HL-60 (cell line): ENCODE data around the gene TMC6.

Source experiments
- POLR2AphosphoS5 ChIP-seq: IDR thresholded peaks from 2 replicates; pipeline ENCODE4 v1.6.1; 2012; ENCODE audit warnings: low read depth
- SPI1 ChIP-seq: IDR thresholded peaks from 2 replicates; pipeline ENCODE4 v1.6.1; 2012; ENCODE audit warnings: low read depth, mild to moderate bottlenecking, borderline replicate concordance

DNA sequence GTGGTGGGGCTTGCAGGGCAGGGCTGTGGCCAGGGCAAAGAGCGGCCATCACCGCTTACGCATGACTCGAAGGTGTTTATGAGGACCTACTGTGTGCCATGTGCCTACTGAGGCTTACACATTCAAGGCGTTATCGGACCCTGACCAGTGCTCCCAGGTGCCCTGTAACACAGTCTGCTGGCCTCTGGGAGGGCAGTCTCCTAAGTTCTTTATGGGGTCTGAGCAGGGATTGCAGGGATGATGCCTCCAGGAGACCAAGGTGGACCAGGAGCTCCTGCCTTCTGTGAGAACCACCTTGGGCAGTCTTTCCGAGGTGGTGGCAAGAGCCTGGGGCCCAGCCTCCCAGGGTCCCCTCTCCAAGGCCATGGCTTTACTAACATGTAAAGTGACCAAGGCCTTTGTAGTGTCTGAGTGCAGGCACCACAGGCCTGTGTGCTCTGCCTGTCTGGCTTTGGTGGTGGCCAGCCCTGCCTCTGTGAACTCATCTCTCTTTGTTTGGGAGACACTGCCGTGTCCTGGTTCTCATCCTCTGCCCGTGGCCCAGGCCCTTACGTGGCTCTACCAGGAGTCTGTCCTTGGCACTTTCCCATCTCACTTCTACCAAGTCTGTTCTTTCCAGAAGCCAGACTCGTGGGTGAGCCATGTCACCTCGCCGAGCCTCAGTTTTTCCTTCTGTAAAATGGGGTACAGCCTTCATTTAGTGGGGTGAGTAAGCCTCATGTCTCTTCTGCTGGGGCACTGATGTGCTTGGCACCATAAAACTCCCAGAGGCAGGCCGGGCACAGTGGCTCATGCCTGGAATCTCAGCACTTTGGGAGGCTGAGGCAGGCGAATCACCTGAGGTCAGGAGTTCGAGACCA lies 36.4 kb upstream of the TMC6 start:
- TF ChIP-seq POLR2AphosphoS5 (no peak), SPI1 (no peak)
